CD8-positive, alpha-beta memory T cell (primary cell): ENCODE measurements around the gene TGM3. TPM values are rescaled to one million over a fixed set of nuclear protein-coding genes. Genes with fewer than 3 reads are reported as not detected.

Source experiments
- CTCF ChIA-PET: fragments of 350-600 bp; sonication (Branson Sonifier 250); formaldehyde crosslinking; loops from one replicate; lab custom pipeline; 2021; ENCODE audit warnings: antibody characterized with exemption; lab: Charles Lee
- POLR2A ChIA-PET: fragments of 350-600 bp; sonication (Branson Sonifier 250); formaldehyde crosslinking; loops from one replicate; lab custom pipeline; 2021; ENCODE audit warnings: antibody characterized with exemption; lab: Charles Lee
- DNase-seq, 5 donors: peaks; one replicate each; pipeline versions ENCODE4 v3.0.0 to v3.0.0-alpha.2; 2020 to 2022; ENCODE audit warnings: mixed read lengths in 1 of 5
- H3K27ac ChIP-seq: one replicate; pipeline ENCODE4 v1.7.0; 2013; ENCODE audit warnings: low read depth, mild to moderate bottlenecking, low read length, moderate library complexity
- H3K27me3 ChIP-seq: 2 replicates; pipeline ENCODE4 v1.7.0; 2013; ENCODE audit warnings: low read length, mild to moderate bottlenecking; ENCODE audit not compliant: insufficient read depth, poor library complexity, severe bottlenecking
- H3K36me3 ChIP-seq: 2 replicates; pipeline ENCODE4 v1.7.0; 2013; ENCODE audit warnings: mild to moderate bottlenecking, low read length, moderate library complexity; ENCODE audit not compliant: insufficient read depth
- H3K4me1 ChIP-seq: 2 replicates; pipeline ENCODE4 v1.7.0; 2013; ENCODE audit warnings: mild to moderate bottlenecking, low read length, moderate library complexity; ENCODE audit not compliant: insufficient read depth
- H3K4me3 ChIP-seq: 2 replicates; pipeline ENCODE4 v1.7.0; 2013; ENCODE audit warnings: mild to moderate bottlenecking, low read length
- H3K9me3 ChIP-seq: 2 replicates; pipeline ENCODE4 v1.7.0; 2013; ENCODE audit warnings: mild to moderate bottlenecking, low read length
- H3K27ac Mint-ChIP-seq, 8 donors: one replicate each; pipeline ENCODE4 v1.8.0; 2020 to 2021; ENCODE audit warnings: mixed read lengths in 8 of 8, mild to moderate bottlenecking in 6 of 8, inconsistent platforms in 3 of 8, moderate library complexity in 3 of 8
- H3K27me3 Mint-ChIP-seq, 2 donors: one replicate each; pipeline ENCODE4 v1.8.0; 2020 to 2021; ENCODE audit warnings: mixed read lengths in 2 of 2, mild to moderate bottlenecking in 1 of 2, moderate library complexity in 1 of 2
- H3K36me3 Mint-ChIP-seq, 3 donors: one replicate each; pipeline ENCODE4 v1.8.0; 2020 to 2021; ENCODE audit warnings: mixed read lengths in 3 of 3, inconsistent platforms in 1 of 3, mild to moderate bottlenecking in 1 of 3
- H3K4me1 Mint-ChIP-seq, 3 donors: one replicate each; pipeline ENCODE4 v1.8.0; 2020 to 2021; ENCODE audit warnings: mixed read lengths in 3 of 3, inconsistent platforms in 1 of 3, mild to moderate bottlenecking in 1 of 3
- H3K4me3 Mint-ChIP-seq, 7 donors: one replicate each; pipeline ENCODE4 v1.8.0; 2020 to 2021; ENCODE audit warnings: mixed read lengths in 7 of 7, mild to moderate bottlenecking in 6 of 7, moderate library complexity in 4 of 7, inconsistent platforms in 2 of 7
- H3K9me3 Mint-ChIP-seq, 5 donors: one replicate each; pipeline ENCODE4 v1.8.0; 2020 to 2022; ENCODE audit warnings: mixed read lengths in 5 of 5, mild to moderate bottlenecking in 3 of 5, moderate library complexity in 2 of 5, inconsistent platforms in 1 of 5
- polyA plus RNA-seq: library from polyadenylated mRNA; unstranded; fragments of 300-500 nt; fragmentation: Illumina TruSeq; gene quantifications from one replicate; pipeline ENCODE4 v1.2.3, GENCODE V29; 2021
- total RNA-seq, 2 experiments: library from RNA; stranded (reverse); gene quantifications; one replicate each; pipeline ENCODE4 v1.2.3, GENCODE V29; 2021

Gene TGM3
- total and polyA plus RNA-seq, 3 experiments from 2014 or later: not detected

DNA sequence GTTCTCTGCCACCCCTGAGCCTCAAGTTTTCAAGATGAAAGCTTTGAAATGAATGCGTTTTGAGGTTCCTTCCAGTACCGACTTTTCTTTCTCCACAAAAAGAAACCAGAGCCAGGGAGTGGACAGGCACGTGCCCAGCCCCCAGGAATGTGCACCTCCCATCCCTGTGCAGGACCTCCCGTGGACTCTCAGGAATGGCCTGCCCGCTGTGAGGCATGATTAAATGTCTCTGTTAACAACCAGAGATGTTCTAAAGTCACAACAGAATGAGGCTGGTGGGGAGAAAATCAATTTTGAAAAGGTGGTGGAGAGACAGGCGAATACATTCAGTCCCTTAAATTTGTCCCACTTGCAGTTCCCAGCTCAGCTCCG is 1.5 kb downstream of the TGM3 start:
- DNase-seq: no peak
- H3K27ac Mint-ChIP-seq: no peak overlapping the region
- no peaks in the 10 kb centered on the region for H3K36me3 ChIP-seq
- H3K4me3 Mint-ChIP-seq: no peak overlapping the region
- no peaks in the 10 kb centered on the region for H3K4me1 ChIP-seq
- peaks cover 9 to 27% of the 10 kb centered on the region in 2 donors for H3K27me3 Mint-ChIP-seq
- no peaks in the 10 kb centered on the region for H3K4me1 Mint-ChIP-seq
- no peaks in the 10 kb centered on the region for H3K9me3 Mint-ChIP-seq
- H3K27ac ChIP-seq: no peak overlapping the region
- H3K27me3 ChIP-seq: no peaks in the 10 kb centered on the region
- H3K4me3 ChIP-seq: no peak overlapping the region
- no peaks in the 10 kb centered on the region for H3K9me3 ChIP-seq
- no peaks in the 10 kb centered on the region for H3K36me3 Mint-ChIP-seq
- CTCF ChIA-PET: no interaction called here
- POLR2A ChIA-PET: no interaction called here

DNA sequence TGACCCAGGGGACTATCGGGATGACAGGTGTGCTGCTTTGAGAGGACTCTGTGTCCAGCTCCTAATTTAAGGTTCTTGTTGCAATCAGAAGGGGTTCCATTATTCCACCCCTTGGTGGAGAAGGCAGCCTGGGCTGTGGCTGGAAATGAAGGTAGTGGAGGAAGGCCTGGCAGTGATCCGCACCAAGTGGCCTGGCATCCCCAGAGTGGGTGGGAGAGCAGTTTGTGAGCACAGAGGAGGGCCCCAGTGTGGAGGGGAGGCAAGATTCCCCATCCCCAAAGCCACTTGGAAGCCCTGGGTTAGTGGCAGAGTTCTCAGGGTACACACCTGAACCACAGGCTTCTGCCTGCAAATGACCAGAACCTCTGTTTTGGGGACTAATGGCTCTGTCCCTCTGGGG is 2.3 kb downstream of the TGM3 start:
- Mint-ChIP-seq H3K4me3 (no peak overlapping the region), H3K4me1 (no peaks in the 10 kb centered on the region), H3K9me3 (no peaks in the 10 kb centered on the region), H3K27ac (no peak overlapping the region), H3K36me3 (no peaks in the 10 kb centered on the region), H3K27me3 (peaks cover 9 to 26% of the 10 kb centered on the region in 2 donors)
- Histone ChIP-seq H3K27me3 (no peaks in the 10 kb centered on the region), H3K4me1 (no peaks in the 10 kb centered on the region), H3K27ac (no peak overlapping the region), H3K36me3 (no peaks in the 10 kb centered on the region), H3K9me3 (no peaks in the 10 kb centered on the region), H3K4me3 (no peak overlapping the region)
- POLR2A ChIA-PET: no interaction called here
- CTCF ChIA-PET: no interaction called here
- no peak for DNase-seq

DNA sequence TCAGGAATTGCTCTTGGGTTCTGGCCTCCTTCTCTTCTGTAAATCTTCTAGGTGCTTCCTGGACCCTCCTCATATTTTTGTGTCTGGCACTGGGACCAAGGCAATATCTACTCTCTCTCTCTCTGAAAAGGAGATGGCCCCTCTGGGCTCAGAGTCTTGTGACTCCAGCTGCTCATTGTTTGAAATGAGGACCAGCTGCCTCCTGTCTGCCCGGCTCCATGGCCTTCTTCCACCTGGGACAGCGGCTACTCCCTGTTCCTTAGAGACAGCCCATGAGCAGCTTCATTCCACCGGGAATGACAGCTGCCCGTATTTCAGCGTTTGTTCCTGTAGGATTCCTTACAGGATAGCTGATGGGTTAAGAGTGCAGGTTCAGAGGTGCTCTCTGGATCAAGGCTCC is 2.9 kb downstream of the TGM3 start:
- no peaks in the 10 kb centered on the region for H3K36me3 Mint-ChIP-seq
- no peaks in the 10 kb centered on the region for H3K4me1 ChIP-seq
- H3K4me3 ChIP-seq: no peak overlapping the region
- POLR2A ChIA-PET: no interaction called here
- no peak for DNase-seq
- H3K4me3 Mint-ChIP-seq: no peak overlapping the region
- H3K27ac Mint-ChIP-seq: no peak overlapping the region
- CTCF ChIA-PET: no interaction called here
- H3K36me3 ChIP-seq: no peaks in the 10 kb centered on the region
- no peaks in the 10 kb centered on the region for H3K4me1 Mint-ChIP-seq
- H3K9me3 ChIP-seq: no peaks in the 10 kb centered on the region
- H3K9me3 Mint-ChIP-seq: no peaks in the 10 kb centered on the region
- no peaks in the 10 kb centered on the region for H3K27me3 ChIP-seq
- peaks cover 9 to 26% of the 10 kb centered on the region in 2 donors for H3K27me3 Mint-ChIP-seq
- no peak overlapping the region for H3K27ac ChIP-seq

DNA sequence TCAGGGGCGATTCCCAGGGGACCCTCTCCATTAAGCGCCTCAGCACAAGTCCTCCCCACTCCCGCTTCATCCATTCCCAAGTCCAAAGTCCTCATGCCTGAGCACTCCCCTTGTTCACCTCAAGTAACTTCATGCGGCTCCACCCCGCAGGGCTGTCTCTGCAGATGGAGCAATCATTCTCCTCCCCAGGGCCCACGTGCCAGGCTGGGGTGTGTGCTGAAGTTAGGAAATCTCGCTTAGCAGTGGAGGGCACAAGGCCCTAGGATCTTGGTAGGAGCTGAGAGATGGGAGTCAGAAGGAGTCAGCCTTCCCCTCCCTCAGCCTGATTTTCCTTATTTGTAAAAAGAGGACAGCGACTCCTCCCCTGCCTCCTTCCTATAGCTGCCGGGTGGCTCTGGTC is 3.5 kb downstream of the TGM3 start:
- H3K27ac Mint-ChIP-seq: no peak overlapping the region
- no peaks in the 10 kb centered on the region for H3K36me3 ChIP-seq
- no peaks in the 10 kb centered on the region for H3K9me3 Mint-ChIP-seq
- peaks cover 7 to 26% of the 10 kb centered on the region in 2 donors for H3K27me3 Mint-ChIP-seq
- H3K36me3 Mint-ChIP-seq: no peaks in the 10 kb centered on the region
- H3K4me1 Mint-ChIP-seq: no peaks in the 10 kb centered on the region
- no peak overlapping the region for H3K4me3 ChIP-seq
- no peak for DNase-seq
- ChIA-PET CTCF (no interaction called here), POLR2A (no interaction called here)
- no peaks in the 10 kb centered on the region for H3K9me3 ChIP-seq
- no peaks in the 10 kb centered on the region for H3K27me3 ChIP-seq
- H3K27ac ChIP-seq: no peak overlapping the region
- no peak overlapping the region for H3K4me3 Mint-ChIP-seq
- H3K4me1 ChIP-seq: no peaks in the 10 kb centered on the region

DNA sequence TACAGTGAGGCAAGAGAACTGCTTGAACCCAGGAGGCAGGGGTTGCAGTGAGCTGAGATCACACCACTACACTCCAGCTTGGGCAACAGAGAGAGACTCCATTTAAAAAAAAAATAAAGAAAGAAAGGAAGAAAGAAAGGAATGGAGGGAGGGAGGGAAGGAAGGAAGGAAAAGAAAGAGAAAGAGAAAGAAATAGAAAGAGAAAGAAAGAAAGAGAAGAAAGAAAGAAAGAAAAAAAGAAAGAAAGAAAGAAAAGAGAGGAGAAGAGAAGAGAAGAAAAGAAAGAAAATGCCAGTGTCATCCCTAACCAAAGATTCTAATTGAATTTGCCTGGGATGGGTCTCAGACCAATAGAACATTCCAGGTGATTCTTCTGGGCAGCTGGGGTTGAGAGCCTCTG is 4.2 kb downstream of the TGM3 start:
- Histone ChIP-seq H3K27ac (no peak overlapping the region), H3K4me3 (no peak overlapping the region), H3K27me3 (no peaks in the 10 kb centered on the region), H3K9me3 (no peaks in the 10 kb centered on the region), H3K4me1 (no peaks in the 10 kb centered on the region), H3K36me3 (no peaks in the 10 kb centered on the region)
- CTCF ChIA-PET: no interaction called here
- H3K27ac Mint-ChIP-seq: no peak overlapping the region
- no peaks in the 10 kb centered on the region for H3K4me1 Mint-ChIP-seq
- H3K36me3 Mint-ChIP-seq: no peaks in the 10 kb centered on the region
- no peaks in the 10 kb centered on the region for H3K9me3 Mint-ChIP-seq
- POLR2A ChIA-PET: no interaction called here
- no peak overlapping the region for H3K4me3 Mint-ChIP-seq
- H3K27me3 Mint-ChIP-seq: peaks cover 5 to 26% of the 10 kb centered on the region in 2 donors
- DNase-seq: no peak

DNA sequence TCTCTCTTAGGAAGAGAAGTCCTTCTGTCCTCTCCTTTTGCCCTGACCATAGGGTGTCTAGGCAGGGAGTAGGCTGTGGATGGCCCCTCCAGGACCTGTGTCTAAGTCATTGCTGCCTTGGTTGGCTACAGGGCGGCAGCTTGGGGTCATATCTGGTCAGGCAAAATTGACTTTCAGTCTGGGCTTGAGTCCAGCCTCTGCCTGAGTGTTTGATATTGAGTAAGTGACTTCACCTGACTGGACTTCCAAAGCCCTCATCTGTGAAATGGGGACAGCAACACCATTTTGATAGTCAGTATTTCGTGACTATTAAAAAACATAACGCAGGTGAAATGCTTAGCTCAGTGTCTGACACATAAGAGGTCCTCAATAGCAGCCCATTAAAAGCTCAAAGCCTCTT is 4.6 kb downstream of the TGM3 start:
- H3K4me3 ChIP-seq: no peak overlapping the region
- no peak overlapping the region for H3K4me3 Mint-ChIP-seq
- peaks cover 5 to 26% of the 10 kb centered on the region in 2 donors for H3K27me3 Mint-ChIP-seq
- no peak overlapping the region for H3K27ac ChIP-seq
- H3K9me3 Mint-ChIP-seq: no peaks in the 10 kb centered on the region
- no peaks in the 10 kb centered on the region for H3K4me1 ChIP-seq
- no peak for DNase-seq
- H3K9me3 ChIP-seq: no peaks in the 10 kb centered on the region
- ChIA-PET CTCF (no interaction called here), POLR2A (no interaction called here)
- no peaks in the 10 kb centered on the region for H3K36me3 Mint-ChIP-seq
- no peaks in the 10 kb centered on the region for H3K36me3 ChIP-seq
- H3K27ac Mint-ChIP-seq: no peak overlapping the region
- H3K4me1 Mint-ChIP-seq: no peaks in the 10 kb centered on the region
- no peaks in the 10 kb centered on the region for H3K27me3 ChIP-seq

DNA sequence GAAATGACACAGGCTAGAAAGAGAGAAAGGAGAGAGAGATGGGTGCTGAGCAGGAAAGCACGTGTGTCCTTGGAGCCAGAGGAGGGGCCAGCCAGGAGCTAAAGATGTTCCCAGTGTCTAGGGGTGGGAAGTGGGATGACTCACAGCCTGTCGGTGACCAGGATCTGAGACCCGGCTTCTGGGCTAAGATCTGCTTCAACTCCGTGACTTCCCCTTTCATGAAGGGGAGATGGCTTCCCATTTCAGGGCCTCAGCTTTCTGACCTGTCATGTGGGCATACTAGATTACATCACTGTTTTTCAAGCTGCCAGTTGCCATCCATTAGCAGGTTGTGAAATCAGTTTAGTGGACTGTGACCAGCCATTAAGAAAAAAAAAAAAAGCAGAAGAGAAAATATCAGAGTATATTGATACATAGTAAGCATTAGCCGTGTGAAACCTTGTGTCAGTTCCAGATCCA is 5.4 kb downstream of the TGM3 start:
- ChIA-PET CTCF (no interaction called here), POLR2A (no interaction called here)
- H3K4me1 ChIP-seq: no peaks in the 10 kb centered on the region
- no peak for DNase-seq
- no peak overlapping the region for H3K27ac ChIP-seq
- no peaks in the 10 kb centered on the region for H3K27me3 ChIP-seq
- H3K9me3 ChIP-seq: no peaks in the 10 kb centered on the region
- Mint-ChIP-seq H3K4me1 (no peaks in the 10 kb centered on the region), H3K27me3 (peaks cover 5 to 30% of the 10 kb centered on the region in 2 donors), H3K9me3 (no peaks in the 10 kb centered on the region), H3K36me3 (no peaks in the 10 kb centered on the region), H3K4me3 (no peak overlapping the region), H3K27ac (no peak overlapping the region)
- H3K4me3 ChIP-seq: no peak overlapping the region
- H3K36me3 ChIP-seq: no peaks in the 10 kb centered on the region

DNA sequence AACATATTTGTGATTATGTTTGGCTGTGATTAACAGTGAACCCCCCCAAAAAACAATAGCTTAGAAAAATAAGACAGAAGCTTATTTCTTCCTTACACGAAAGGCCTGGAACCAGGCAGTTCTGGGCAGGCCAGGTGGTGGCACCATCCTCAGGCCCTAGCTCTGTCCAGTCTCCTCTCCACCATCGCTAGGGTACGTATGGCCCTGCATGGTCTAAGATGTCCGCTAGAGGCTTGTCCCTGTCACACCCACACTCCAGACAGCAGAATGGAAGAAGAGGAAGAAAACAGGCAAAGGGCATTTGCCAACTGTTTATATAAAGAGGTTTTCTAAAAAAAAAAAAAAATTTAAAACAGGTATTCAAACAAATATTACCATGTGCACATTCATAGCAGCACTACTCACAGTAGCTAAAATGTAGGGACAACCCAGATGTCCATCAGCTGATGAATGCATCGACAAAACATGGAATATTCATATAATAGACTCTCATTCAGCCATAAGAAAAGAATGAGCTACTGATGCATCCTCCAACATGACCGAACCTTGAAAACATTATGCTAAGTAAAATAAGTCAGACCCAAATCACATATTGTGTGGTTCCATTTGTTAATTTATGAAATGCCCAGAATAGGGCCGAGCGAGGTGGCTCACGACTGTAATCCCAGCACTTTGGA is 6.7 kb downstream of the TGM3 start:
- CTCF ChIA-PET: no interaction called here
- H3K9me3 Mint-ChIP-seq: no peaks in the 10 kb centered on the region
- no peaks in the 10 kb centered on the region for H3K36me3 Mint-ChIP-seq
- Histone ChIP-seq H3K36me3 (no peaks in the 10 kb centered on the region), H3K27me3 (no peaks in the 10 kb centered on the region), H3K27ac (no peak overlapping the region), H3K9me3 (no peaks in the 10 kb centered on the region), H3K4me1 (no peaks in the 10 kb centered on the region), H3K4me3 (no peak overlapping the region)
- POLR2A ChIA-PET: no interaction called here
- H3K4me1 Mint-ChIP-seq: no peaks in the 10 kb centered on the region
- peaks cover 5 to 33% of the 10 kb centered on the region in 2 donors for H3K27me3 Mint-ChIP-seq
- no peak for DNase-seq
- no peak overlapping the region for H3K27ac Mint-ChIP-seq
- no peak overlapping the region for H3K4me3 Mint-ChIP-seq
